GM19239 (cell line): ENCODE measurements around the gene ARMCX2.
"Not testable (repeated sequence)": the region's sequence is repeated elsewhere in the genome, so short reads cannot be mapped to it uniquely, and the experiment has no call there.

Experiments used
- DNase-seq: peaks from one replicate; pipeline ENCODE4 v3.0.0; 2011; ENCODE audit warnings: low spot score; ENCODE audit not compliant: insufficient read length
- FAIRE-seq: peaks from 2 replicates; lab custom pipeline; 2011; peaks lifted over from hg19 to GRCh38; lab: Jason Lieb, UNC

The ARMCX2 gene

DNA sequence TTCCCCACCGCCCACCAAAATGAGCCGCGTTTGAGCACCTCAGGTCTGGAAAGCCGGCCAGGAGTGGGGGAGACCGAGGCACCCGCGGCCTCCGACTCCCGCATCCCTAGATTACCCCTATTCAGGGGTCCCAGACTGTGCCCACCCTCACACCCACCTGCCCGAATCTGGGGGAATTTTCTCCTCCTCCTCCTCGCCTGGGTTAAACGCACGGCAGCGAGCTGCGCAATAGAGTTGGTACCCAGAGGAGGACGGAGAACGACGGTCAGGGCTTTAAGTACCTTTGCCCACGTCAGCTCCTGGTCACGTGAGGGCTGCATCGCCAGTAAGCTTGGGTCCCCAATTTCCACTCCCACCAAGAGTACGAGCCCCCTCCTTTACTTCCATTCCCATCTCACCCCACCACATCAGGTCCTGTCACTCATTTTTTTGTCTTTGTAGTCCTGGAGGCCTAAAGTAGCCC lies at the start of gene ARMCX2:
Gene ARMCX2 (minus strand): TSS at position 250 of the 463 bp plus-strand sequence. CDS start 2,262 bp downstream, outside the sequence.
- DNase-seq (peak; percentile 8), FAIRE-seq (peak; percentile 64)

DNA sequence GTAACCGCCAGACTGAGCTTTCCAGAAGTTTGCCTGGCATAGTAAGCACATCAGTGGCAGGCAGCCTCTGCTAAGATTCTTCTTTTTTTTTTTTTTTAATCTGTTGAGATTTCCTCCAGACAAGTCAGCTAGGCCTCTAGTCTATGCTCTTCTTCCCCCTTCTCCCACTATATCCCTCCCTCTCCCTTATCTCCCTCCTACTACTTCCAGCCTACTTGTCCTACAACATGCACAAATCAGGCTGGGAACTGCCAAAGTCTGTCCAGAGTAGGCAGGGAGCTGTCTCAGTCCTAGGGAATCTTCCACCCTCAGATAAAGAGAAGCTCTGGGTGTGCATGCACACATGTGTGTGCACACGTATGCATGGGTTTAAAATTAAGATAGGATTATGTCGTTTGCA lies 49.7 kb upstream of the ARMCX2 start:
- FAIRE-seq (no peak), DNase-seq (no peak)

DNA sequence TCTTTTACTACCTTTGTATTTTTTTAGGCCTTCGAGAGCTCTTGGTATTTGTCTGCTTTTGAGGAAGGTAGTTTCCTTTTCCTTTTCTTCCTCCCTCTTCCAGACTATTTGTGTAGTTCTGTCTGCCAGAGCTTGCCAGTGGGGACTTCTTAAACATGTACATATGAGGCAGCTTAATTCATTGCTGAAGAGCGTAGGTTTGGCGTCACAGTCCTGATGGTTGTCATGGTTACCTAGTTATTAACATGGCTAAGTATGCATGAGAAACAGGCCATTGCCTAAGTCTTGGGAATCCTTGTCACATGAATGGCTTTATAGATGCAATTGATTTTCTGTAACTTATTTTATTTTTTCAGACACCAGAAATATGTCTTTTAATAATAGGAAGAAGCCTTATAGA lies 48.5 kb upstream of the ARMCX2 start:
- DNase-seq = no peak
- FAIRE-seq = no peak

- peak; percentile 5 for DNase-seq
- FAIRE-seq = peak; percentile 80
Observed at GRCh38 chrX:101693476-101693875, 33.8 kb upstream of the ARMCX2 start.

- no peak for FAIRE-seq
Observed at GRCh38 chrX:101691835-101692234, 32.2 kb upstream of the ARMCX2 start.

DNA sequence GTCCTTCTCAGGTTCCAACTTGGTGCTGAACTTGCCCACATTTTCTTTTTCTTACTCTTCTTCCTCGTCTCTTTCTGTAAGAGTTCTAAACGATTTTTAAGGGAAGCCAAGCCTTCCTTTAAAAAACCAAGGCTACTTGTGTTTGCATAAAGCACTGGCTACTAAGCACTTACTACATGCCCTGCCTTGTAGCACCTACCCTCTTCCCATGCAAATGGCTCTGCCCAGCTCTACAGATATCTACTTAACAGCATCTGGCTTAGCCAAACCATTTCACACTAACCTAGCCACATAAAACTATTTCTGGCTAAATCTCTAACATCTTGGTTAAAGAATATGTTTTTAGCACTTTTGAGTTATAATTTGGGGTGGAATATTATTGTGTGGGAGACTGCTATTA lies 26.9 kb upstream of the ARMCX2 start:
- FAIRE-seq = no peak

More at GRCh38 chrX:101691835-101692234, 32.2 kb upstream of the ARMCX2 start:
- no peak for DNase-seq

GRCh38 chrX:101685923-101686322 lies 26.3 kb upstream of the ARMCX2 start:
- no peak for DNase-seq
- FAIRE-seq = no peak

More for the DNA sequence above, 26.9 kb upstream of the ARMCX2 start:
- no peak for DNase-seq

- FAIRE-seq = no peak
- no peak for DNase-seq
Observed at GRCh38 chrX:101682723-101683122, 23.1 kb upstream of the ARMCX2 start.

- DNase-seq (no peak), FAIRE-seq (peak; percentile 87)
Observed at GRCh38 chrX:101677028-101677427, 17.4 kb upstream of the ARMCX2 start.

GRCh38 chrX:101676571-101676970 lies 16.9 kb upstream of the ARMCX2 start:
- DNase-seq (no peak), FAIRE-seq (peak; percentile 68)

- no peak for DNase-seq
- no peak for FAIRE-seq
Observed at GRCh38 chrX:101668143-101668542, 8.5 kb upstream of the ARMCX2 start.

- DNase-seq (peak; percentile 28), FAIRE-seq (peak; percentile 94)
Observed at GRCh38 chrX:101658661-101659491, 774 bp downstream of the ARMCX2 start.

- DNase-seq (no peak), FAIRE-seq (peak; percentile 86)
Observed at GRCh38 chrX:101657495-101657894, 2.2 kb downstream of the ARMCX2 start.

DNA sequence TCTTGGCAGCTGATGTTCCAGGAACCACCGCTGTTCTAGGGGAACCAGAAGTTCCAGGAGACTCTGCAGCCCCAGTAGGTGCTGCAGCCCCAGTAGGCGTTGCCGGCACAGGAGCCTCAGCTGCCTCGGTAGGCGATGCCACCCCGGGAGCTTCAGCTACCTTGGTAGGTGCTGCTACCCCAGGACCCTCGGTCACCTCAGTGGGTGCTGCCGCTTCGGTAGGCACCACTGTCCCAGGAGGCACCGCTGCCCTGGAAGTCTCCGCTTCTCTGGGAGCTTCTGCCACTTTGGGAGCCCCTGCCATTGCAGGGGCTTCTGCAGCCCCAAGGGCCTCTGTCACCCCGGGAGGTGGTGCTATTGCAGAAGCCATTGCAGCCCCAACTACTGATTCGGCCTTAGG lies 2.8 kb downstream of the ARMCX2 start:
- DNase-seq (no peak), FAIRE-seq (no peak)

DNA sequence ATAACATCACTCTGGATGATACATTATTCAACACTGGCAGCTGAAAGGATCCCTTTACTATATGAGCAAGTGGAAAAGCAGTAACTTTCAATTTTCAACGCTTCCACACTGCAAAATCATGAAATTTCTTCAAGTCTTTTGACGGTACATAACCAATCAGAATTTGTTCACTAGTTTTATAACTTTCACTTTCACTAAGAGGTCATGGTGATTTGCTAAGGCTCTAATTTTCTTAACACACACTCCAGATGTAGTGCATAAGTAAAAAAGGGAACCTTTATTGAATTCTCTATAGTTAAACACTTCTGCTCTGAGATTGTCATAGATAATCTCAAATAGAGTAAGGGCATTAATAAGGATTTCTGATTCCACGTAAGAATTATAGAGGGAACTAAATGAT lies 4.1 kb downstream of the ARMCX2 start:
- no peak for DNase-seq
- FAIRE-seq = peak; percentile 86

DNA sequence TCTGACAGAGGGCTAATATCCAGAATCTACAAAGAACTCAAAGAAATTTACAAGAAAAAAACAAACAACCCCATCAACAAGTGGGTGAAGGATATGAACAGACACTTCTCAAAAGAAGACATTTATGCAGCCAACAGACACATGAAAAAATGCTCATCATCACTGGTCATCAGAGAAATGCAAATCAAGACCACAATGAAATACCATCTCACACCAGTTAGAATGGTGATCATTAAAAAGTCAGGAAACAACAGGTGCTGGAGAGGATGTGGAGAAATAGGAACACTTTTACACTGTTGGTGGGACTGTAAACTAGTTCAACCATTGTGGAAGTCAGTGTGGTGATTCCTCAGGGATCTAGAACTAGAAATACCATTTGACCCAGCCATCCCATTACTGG lies 11.9 kb downstream of the ARMCX2 start:
- FAIRE-seq, DNase-seq: not testable (repeated sequence)

DNA sequence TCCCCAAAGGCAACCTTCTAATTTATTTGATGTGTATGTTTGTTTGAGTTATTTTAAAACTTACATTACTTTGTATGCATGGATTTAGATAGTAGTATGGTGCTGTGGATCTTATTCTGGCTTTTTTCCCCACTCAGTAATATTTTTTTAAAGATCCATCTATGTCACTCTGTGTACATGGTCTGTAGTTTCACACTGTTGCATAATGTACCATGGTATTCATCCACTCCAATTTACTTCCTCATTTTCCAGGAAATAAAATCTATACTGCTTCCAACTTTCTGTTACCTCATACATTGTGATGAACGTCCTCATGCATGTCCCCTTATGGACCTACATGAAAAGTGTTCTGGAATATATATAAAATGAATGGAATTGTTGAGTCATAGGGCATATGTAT lies 17.6 kb downstream of the ARMCX2 start:
- no peak for DNase-seq
- no peak for FAIRE-seq

GRCh38 chrX:101639583-101639982 lies 20.1 kb downstream of the ARMCX2 start:
- FAIRE-seq (no peak), DNase-seq (no peak)

DNA sequence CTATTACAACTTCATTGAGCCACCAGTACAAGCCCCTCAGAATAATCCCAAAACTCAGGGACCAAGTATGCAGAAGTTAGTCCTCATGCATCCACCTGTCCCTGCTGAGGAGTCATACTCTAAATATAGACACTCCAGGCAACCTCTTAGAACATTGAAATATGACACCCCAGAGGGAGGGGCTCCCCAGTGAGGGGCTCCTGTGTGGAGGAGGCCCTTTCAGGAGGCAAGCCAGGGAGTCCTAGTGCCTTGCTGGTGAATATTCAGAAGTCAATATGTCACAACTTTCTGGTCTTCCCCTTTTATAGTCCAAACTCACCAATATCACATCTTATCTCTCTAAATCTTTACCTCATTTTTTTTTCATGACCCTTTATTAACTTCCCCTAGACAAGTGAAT lies 40.3 kb downstream of the ARMCX2 start:
- no peak for DNase-seq
- peak; percentile 68 for FAIRE-seq

- DNase-seq (no peak), FAIRE-seq (peak; percentile 99)
Observed at GRCh38 chrX:101617211-101618191, 42.1 kb downstream of the ARMCX2 start, which contains the start of gene ARMCX6. ARMCX6 (minus strand) TSS chrX:101618000; CDS start chrX:101616620, 1,380 bp downstream.

GRCh38 chrX:101605728-101606127 lies 53.9 kb downstream of the ARMCX2 start:
- DNase-seq (no peak), FAIRE-seq (no peak)
